HepG2 (cell line): Measurements from ENCODE around the gene ZNF277. TPM values are rescaled to one million over a fixed set of nuclear protein-coding genes. Genes with fewer than 3 reads are reported as not detected.

Source experiments
- ATAC-seq: fragments of 200-7000 bp; cut with Tn5 transposase; 3 replicates; pipeline ENCODE4 v1.9.1; 2020; ENCODE audit warnings: mild to moderate bottlenecking, moderate library complexity
- BruUV-seq: library from RNA; stranded (reverse); fragments of 400-500 nt; replicated peaks from 2 replicates; lab custom pipeline; 2021; lab: Mats Ljungman, UMichigan
- CTCF ChIA-PET: fragments of 300-600 bp; formaldehyde crosslinking; extraction: SDS; loops from one replicate; lab custom pipeline; 2021; ENCODE audit warnings: low total read pairs, inconsistent platforms, low intra/inter-chr PET ratio; lab: Yijun Ruan, JAX
- POLR2A ChIA-PET: fragments of 350-600 bp; sonication (Branson Sonifier 250); formaldehyde crosslinking; loops from one replicate; lab custom pipeline; 2020; ENCODE audit warnings: antibody characterized with exemption, inconsistent platforms; lab: Yijun Ruan, JAX
- DNase-seq: peaks from one replicate; pipeline ENCODE4 v3.0.0-alpha.2; 2015; ENCODE audit warnings: low spot score
- FAIRE-seq: peaks from 3 replicates; lab custom pipeline; 2011; peaks lifted over from hg19 to GRCh38; lab: Jason Lieb, UNC
- H2AFZ ChIP-seq: one replicate; pipeline ENCODE4 v1.6.1; 2011; ENCODE audit warnings: low read length, inconsistent platforms
- H3K27ac ChIP-seq: fragments of 300-600 bp; 3 replicates; pipeline ENCODE4 v1.8.0; 2011; ENCODE audit warnings: mixed run types, mild to moderate bottlenecking, mixed read lengths, low read length, inconsistent platforms; ENCODE audit not compliant: insufficient read depth; ENCODE audit errors: extremely low read length
- H3K27me3 ChIP-seq, 2 experiments: fragments of 200-600 bp in 1 of 2; 2 replicates in 1 of 2; 3 replicates in 1 of 2; pipeline versions ENCODE4 v1.6.0 to v1.8.0; 2011; ENCODE audit warnings: low read length in 2 of 2, mild to moderate bottlenecking in 2 of 2, moderate library complexity in 2 of 2, inconsistent platforms in 1 of 2; ENCODE audit not compliant: insufficient read depth in 2 of 2, control insufficient read depth in 1 of 2
- H3K36me3 ChIP-seq, 2 experiments: fragments of 200-600 bp in 1 of 2; replicated peaks in 1 of 2; 2 replicates in 1 of 2; 3 replicates in 1 of 2; pipeline versions ENCODE4 v1.5.1 to v1.8.0; 2011; ENCODE audit warnings: low read length in 2 of 2, inconsistent platforms in 1 of 2; ENCODE audit not compliant: insufficient read depth in 2 of 2, control insufficient read depth in 1 of 2
- H3K4me1 ChIP-seq: 2 replicates; pipeline ENCODE4 v1.5.1; 2012; ENCODE audit warnings: low read length, inconsistent platforms; ENCODE audit not compliant: insufficient read depth
- H3K4me2 ChIP-seq: 2 replicates; pipeline ENCODE4 v1.6.0; 2011; ENCODE audit warnings: low read depth, low read length, inconsistent platforms
- H3K4me3 ChIP-seq, 3 experiments: fragments of 200-600 bp in 1 of 3; sonication (generic), shearing (Covaris generic) in 1 of 3; replicated peaks in 1 of 3; 2 replicates each; pipeline ENCODE4 v1.5.1; 2011 to 2016; ENCODE audit warnings: low read length in 3 of 3, inconsistent platforms in 2 of 3, low read depth in 2 of 3, mild to moderate bottlenecking in 2 of 3, control low read depth in 1 of 3, mixed read lengths in 1 of 3; ENCODE audit not compliant: insufficient read depth in 1 of 3
- H3K79me2 ChIP-seq: one replicate; pipeline ENCODE4 v1.6.1; 2011; ENCODE audit warnings: low read length, inconsistent platforms; ENCODE audit not compliant: insufficient read depth
- H3K9ac ChIP-seq: 2 replicates; pipeline ENCODE4 v1.6.0; 2011; ENCODE audit warnings: mild to moderate bottlenecking, low read depth, low read length, inconsistent platforms; ENCODE audit not compliant: insufficient read depth
- H3K9me3 ChIP-seq: 2 replicates; pipeline ENCODE4 v1.5.1; 2012; ENCODE audit warnings: mild to moderate bottlenecking, low read length
- H4K20me1 ChIP-seq: 2 replicates; pipeline ENCODE4 v1.6.0; 2011; ENCODE audit warnings: inconsistent platforms, mild to moderate bottlenecking, low read length, moderate library complexity; ENCODE audit not compliant: insufficient read depth
- FLYWCH1 ChIP-seq: sonication (generic); formaldehyde crosslinking; IDR thresholded peaks from 2 replicates; pipeline ENCODE4 v1.8.1; 2023; ENCODE audit warnings: mild to moderate bottlenecking, missing genetic modification reagents
- HOXA7 ChIP-seq: sonication (generic); formaldehyde crosslinking; IDR thresholded peaks from 2 replicates; pipeline ENCODE4 v1.8.1; 2022; ENCODE audit warnings: mild to moderate bottlenecking, missing genetic modification reagents, moderate library complexity
- JUN ChIP-seq: sonication (generic); formaldehyde crosslinking; IDR thresholded peaks from 2 replicates; pipeline ENCODE4 v1.4.0; 2020; ENCODE audit warnings: mild to moderate bottlenecking, missing genetic modification reagents
- XRCC5 ChIP-seq: fragments of 200-400 bp; formaldehyde crosslinking; optimal IDR thresholded peaks from 2 replicates; pipeline ENCODE3; 2017; ENCODE audit warnings: mild to moderate bottlenecking, low read length
- YEATS4 ChIP-seq: sonication (generic); formaldehyde crosslinking; IDR thresholded peaks from 2 replicates; pipeline ENCODE4 v1.4.0; 2020; ENCODE audit warnings: missing genetic modification reagents, borderline replicate concordance
- ZBTB7A ChIP-seq: sonication (generic); formaldehyde crosslinking; IDR thresholded peaks from 2 replicates; pipeline ENCODE4 v1.8.0; 2022; ENCODE audit warnings: mild to moderate bottlenecking, missing genetic modification reagents
- ZNF138 ChIP-seq: sonication (generic); formaldehyde crosslinking; IDR thresholded peaks from 2 replicates; pipeline ENCODE4 v1.5.0; 2020; ENCODE audit warnings: mild to moderate bottlenecking, low read depth, missing genetic modification reagents
- ZNF660 ChIP-seq: sonication (generic); formaldehyde crosslinking; IDR thresholded peaks from 2 replicates; pipeline ENCODE4 v1.5.1; 2020; ENCODE audit warnings: mild to moderate bottlenecking, low read depth, missing genetic modification reagents, borderline replicate concordance
- ZNF878 ChIP-seq: sonication (generic); formaldehyde crosslinking; IDR thresholded peaks from 2 replicates; pipeline ENCODE4 v1.8.1; 2023; ENCODE audit warnings: mild to moderate bottlenecking, missing genetic modification reagents, moderate library complexity
- WGBS: methylation state at CpG from one replicate; pipeline ENCODE4 v1.1.6; 2017; ENCODE audit warnings: low lambda C conversion rate; 5-methylcytosine and 5-hydroxymethylcytosine counted together
- in situ Hi-C: cut with HindIII; loops from 2 replicates; pipeline ENCODE4 v1.10.0; 2017; ENCODE audit warnings: low pct_unique_long_range_greater_than_20kb; ENCODE audit not compliant: extremely low pct_ligation_motif_present
- intact Hi-C: fragments of 100-400 bp; cut with micrococcal nuclease; formaldehyde crosslinking; loops from one replicate; pipeline ENCODE4 v1.10.0; 2022; ENCODE audit not compliant: unreplicated experiment
- polyA plus RNA-seq, 8 experiments: library from polyadenylated mRNA; depleted of rRNA in 3 of 8; stranded (reverse) in 7 of 8; unstranded in 1 of 8; fragments of >200 nt; fragmentation: Illumina TruSeq in 4 of 8; extraction: Trizol in 4 of 8; gene quantifications; 2 replicates each; pipeline versions ENCODE4 v1.2.1 to v1.2.3, GENCODE V29; 2011 to 2016; ENCODE audit warnings: low read depth in 4 of 8, missing spikeins in 1 of 8, mixed read lengths in 1 of 8; ENCODE audit not compliant: insufficient read depth in 1 of 8
- total RNA-seq, 5 experiments: library from RNA; depleted of rRNA; stranded (reverse); fragments of >200 nt; fragmentation: Illumina TruSeq; extraction: Trizol; gene quantifications; 2 replicates each; pipeline ENCODE4 v1.2.3, GENCODE V29; 2016; ENCODE audit warnings: low read depth in 1 of 5
- TF ChIP-seq, protein P1 (sequence below): sonication (generic); formaldehyde crosslinking; IDR thresholded peaks from 2 replicates; pipeline ENCODE4 v1.4.0; 2020; ENCODE audit warnings: mild to moderate bottlenecking, missing genetic modification reagents
- TF ChIP-seq, protein P2 (sequence below): sonication (generic); formaldehyde crosslinking; IDR thresholded peaks from 2 replicates; pipeline ENCODE4 v1.4.0; 2020; ENCODE audit warnings: missing genetic modification reagents

Gene ZNF277
- total and polyA plus RNA-seq, 2 of the 13 experiments (the other 11 are each of a cell fraction or from before 2014, with no cell fraction given): 29.1 to 30.1 TPM

DNA sequence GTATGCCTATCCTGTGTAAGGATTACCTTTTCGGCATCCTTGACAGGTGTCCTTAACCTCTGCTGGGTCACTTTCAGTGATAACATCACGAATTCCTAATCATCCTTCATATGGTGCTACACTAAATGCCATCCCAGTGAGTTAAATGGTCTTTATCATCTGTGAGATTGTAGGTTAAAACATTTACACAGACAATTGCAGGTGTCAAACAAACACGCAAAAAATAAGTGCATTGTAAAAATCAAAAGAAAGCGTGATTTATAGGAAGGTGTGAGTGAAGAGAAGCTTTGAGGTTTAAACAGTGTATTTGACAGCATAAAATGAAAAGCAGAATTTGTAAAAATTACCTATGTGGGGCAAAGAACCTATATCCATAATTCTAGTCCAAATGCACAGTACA is 132.3 kb downstream of the ZNF277 start:
- ChIA-PET CTCF (no interaction called here), POLR2A (no interaction called here)
- H3K4me3 ChIP-seq: no peak overlapping the region
- DNase-seq (no peak), ATAC-seq (no peak), FAIRE-seq (no peak)
- no peaks in the 10 kb centered on the region for H3K9me3 ChIP-seq
- no peak overlapping the region for H3K4me2 ChIP-seq
- 95% methylated on average over 4 of the region's 4 CpGs for WGBS
- no peaks in the 10 kb centered on the region for H3K27me3 ChIP-seq
- H4K20me1 ChIP-seq: no peaks in the 10 kb centered on the region
- intact Hi-C loops (loop anchor here (2.0 kb wide), 1 partner anchor 38 kb away; no protein-coding TSS in a partner anchor), in situ Hi-C loops (no loop called here)
- BruUV-seq: no TSS peak
- peaks cover 17% of the 10 kb centered on the region for H3K4me1 ChIP-seq
- no peak overlapping the region for H3K9ac ChIP-seq
- H3K27ac ChIP-seq: no peak overlapping the region
- H2AFZ ChIP-seq: no peak overlapping the region
- peaks cover 3 to 15% of the 10 kb centered on the region in 2 experiments for H3K36me3 ChIP-seq
- no peaks in the 10 kb centered on the region for H3K79me2 ChIP-seq
- no peak for TF ChIP-seq ZNF138 (CRISPR knock-in tag)
- TF ChIP-seq, protein P1, sequence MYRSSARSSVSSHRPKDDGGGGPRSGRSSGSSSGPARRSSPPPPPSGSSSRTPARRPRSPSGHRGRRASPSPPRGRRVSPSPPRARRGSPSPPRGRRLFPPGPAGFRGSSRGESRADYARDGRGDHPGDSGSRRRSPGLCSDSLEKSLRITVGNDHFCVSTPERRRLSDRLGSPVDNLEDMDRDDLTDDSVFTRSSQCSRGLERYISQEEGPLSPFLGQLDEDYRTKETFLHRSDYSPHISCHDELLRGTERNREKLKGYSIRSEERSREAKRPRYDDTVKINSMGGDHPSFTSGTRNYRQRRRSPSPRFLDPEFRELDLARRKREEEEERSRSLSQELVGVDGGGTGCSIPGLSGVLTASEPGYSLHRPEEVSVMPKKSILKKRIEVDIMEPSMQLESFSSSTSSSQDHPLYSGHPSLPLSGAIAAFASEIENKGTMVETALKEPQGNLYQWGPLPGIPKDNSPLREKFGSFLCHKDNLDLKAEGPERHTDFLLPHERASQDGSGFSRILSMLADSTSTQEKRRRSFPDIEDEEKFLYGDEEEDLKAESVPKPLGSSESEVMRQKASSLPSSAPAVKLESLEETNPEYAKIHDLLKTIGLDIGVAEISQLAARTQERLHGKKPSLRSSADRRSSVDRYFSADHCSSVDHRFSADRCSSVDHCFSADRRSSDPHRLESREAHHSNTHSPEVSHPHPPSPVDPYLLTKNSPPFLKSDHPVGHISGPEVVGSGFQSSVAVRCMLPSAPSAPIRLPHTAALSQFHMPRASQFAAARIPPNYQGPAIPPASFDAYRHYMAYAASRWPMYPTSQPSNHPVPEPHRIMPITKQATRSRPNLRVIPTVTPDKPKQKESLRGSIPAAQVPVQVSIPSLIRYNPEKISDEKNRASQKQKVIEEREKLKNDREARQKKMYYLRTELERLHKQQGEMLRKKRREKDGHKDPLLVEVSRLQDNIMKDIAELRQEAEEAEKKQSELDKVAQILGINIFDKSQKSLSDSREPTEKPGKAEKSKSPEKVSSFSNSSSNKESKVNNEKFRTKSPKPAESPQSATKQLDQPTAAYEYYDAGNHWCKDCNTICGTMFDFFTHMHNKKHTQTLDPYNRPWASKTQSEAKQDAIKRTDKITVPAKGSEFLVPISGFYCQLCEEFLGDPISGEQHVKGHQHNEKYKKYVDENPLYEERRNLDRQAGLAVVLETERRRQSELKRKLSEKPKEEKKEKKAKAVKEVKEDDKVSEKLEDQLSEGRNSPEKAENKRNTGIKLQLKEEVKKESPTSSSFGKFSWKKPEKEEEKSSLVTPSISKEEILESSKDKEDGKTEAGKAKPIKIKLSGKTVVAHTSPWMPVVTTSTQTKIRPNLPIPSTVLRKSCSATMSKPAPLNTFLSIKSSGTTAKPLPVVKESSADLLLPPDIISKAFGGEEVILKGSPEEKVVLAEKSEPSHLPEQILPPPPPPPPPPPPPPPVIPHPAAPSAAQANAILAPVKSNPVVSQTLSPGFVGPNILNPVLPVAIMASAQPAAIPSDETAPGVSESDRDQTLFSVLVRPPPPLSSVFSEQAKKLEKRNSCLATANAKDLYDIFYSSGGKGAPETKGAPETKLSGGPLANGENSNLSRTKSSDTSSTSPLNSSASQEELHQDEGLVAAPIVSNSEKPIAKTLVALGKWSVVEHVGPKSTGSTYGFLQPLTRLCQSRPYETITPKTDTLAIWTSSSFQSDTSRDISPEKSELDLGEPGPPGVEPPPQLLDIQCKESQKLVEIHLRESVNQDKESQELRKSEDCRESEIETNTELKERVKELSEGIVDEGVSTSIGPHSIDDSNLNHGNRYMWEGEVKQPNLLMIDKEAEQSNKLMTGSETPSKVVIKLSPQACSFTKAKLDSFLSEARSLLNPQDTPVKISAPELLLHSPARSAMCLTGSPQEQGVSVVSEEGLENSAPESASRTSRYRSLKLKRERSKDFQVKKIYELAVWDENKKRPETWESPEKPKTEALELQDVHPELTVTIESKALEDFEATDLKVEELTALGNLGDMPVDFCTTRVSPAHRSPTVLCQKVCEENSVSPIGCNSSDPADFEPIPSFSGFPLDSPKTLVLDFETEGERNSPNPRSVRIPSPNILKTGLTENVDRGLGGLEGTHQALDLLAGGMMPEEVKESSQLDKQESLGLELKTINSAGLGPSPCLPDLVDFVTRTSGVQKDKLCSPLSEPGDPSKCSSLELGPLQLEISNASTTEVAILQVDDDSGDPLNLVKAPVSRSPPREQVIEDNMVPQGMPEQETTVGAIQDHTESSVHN: no peak
- TF ChIP-seq ZNF660 (CRISPR knock-in tag): no peak
- TF ChIP-seq JUN (CRISPR knock-in tag): no peak
- no peak for TF ChIP-seq FLYWCH1 (CRISPR knock-in tag)
- TF ChIP-seq ZNF878 (CRISPR knock-in tag): no peak
- TF ChIP-seq YEATS4 (CRISPR knock-in tag): no peak
- no peak for TF ChIP-seq HOXA7
- no peak for TF ChIP-seq ZBTB7A (CRISPR knock-in tag)
- TF ChIP-seq, protein P2, sequence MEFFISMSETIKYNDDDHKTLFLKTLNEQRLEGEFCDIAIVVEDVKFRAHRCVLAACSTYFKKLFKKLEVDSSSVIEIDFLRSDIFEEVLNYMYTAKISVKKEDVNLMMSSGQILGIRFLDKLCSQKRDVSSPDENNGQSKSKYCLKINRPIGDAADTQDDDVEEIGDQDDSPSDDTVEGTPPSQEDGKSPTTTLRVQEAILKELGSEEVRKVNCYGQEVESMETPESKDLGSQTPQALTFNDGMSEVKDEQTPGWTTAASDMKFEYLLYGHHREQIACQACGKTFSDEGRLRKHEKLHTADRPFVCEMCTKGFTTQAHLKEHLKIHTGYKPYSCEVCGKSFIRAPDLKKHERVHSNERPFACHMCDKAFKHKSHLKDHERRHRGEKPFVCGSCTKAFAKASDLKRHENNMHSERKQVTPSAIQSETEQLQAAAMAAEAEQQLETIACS (CRISPR knock-in tag): no peak
- TF ChIP-seq XRCC5: no peak
